CD4-positive, alpha-beta T cell treated with Interferon gamma for 1 hour (primary cell): Measurements from ENCODE around the gene MYO5A.
"Not testable (repeated sequence)": the region's sequence is repeated elsewhere in the genome, so short reads cannot be mapped to it uniquely, and the experiment has no call there.

Experiments
- DNase-seq: peaks from one replicate; pipeline ENCODE4 v3.0.0-alpha.2; 2020

Gene MYO5A

DNA sequence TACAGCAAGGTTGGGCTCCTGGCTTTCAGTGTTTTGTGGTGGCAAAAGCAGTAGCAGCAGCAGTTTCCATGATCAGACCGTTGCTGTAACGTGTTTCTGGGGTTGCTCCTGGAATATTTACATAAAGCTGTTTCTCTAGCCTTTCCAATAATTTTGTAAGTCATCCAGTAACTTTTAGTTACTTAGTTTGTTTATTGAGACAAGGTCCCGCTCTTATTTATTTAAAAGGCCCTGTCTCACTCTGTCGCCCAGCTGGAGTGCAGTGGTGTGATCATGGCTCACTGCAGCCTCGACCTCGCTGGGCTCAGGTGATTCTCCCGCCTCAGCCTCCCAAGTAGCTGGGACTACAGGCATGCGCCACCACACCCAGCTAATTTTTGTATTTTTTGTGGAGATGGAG, 8.8 kb upstream of the MYO5A start:
- DNase-seq, result no peak

DNA sequence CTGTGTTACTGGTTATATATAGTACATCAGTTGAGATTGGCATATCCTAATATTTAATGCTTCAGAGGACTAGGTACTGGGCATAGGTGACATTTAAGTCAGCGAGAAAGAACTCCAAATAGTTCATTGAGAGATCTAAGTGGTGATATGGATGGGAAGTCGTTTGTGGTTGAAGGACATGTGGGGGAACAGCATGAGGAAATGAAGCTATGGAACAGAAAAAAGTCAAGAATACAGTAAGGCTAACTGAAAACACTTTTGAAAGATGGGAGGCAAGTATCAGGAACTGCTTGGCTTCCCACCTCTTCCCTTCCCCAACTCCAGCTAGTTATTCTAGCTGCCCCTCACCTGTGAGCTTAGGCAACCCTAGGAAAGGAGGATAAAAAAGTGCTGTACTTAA, 3.7 kb upstream of the MYO5A start:
- DNase-seq, result no peak

DNA sequence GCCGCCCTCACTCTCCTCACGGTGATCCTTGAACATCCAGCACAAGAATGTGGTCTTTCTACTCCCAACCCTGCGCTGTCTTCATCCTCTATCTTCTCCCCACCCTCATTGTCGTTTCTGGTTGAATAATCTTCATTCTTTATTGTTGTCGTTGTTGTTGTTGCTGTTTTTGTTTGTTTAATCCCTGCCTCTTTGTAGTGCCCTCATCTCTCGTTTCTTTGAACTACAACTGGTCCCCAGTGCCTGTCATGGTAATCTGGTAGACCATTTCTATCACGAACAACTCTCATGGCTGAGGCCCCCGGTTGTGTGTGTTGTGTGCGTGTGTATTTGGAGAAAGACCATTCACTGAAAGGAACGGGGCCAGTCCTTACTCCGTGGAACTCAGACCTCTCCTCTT, 1.3 kb upstream of the MYO5A start:
- DNase-seq, result no peak

- no peak for DNase-seq
Observed at GRCh38 chr15:52529341-52529924, 753 bp upstream of the MYO5A start.

DNA sequence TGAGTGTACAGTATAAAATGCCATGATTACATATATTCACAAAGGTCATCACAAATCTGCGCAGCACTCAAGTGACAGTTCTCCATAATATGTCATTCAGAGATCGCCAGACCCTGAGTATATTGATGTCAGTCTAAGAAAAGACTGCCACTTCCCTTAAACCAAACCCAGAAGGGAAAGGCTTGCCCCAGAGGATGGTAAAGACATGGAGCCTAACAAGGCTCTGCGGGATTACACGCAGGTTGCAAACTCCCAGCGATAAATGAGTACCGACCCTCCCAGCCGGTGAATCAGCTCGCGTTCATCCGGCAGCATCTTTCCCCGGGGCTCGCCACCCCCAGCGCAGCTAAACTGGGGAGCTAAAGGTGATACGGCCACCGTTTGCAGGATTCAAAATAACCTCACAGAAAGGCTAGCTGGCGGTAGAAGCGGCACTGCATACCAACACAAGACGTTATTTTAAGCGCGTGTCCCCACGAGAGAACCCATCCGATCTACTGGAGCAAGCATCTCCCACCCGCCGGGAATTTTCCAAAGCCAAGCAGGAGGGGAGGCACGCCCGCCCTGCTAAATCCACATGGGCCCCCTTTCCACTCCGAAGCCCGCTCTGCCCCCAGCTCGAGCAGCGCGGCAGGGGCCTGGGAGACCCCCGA, 643 bp downstream of the MYO5A start:
- no peak for DNase-seq

GRCh38 chr15:52527196-52527910, 1.3 kb downstream of the MYO5A start:
- DNase-seq, result no peak

GRCh38 chr15:52524223-52525136, 4.2 kb downstream of the MYO5A start:
- DNase-seq, result no peak

- DNase-seq, result no peak
Observed at GRCh38 chr15:52523647-52524046, 5.0 kb downstream of the MYO5A start.

GRCh38 chr15:52523192-52523591, 5.5 kb downstream of the MYO5A start:
- no peak for DNase-seq

DNA sequence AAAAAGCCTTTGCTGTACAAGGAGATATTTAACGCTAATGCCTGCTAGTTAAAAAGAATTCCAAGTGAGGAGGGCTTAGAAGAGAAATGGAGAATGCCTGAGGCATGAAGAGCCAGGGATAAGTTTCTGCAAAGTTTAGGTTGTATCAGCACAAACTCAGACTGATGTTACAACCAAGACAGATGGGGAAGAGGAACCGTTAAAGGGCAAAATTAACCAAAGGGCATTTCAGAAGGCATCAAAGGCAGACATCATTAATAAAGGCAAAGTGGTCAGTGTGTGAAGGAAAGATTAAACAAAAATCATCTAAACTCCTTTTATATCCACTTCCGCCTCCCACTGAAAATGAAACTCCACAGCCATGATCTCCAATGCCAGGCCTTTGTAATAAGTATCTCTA, 7.0 kb downstream of the MYO5A start:
- DNase-seq, result no peak

DNA sequence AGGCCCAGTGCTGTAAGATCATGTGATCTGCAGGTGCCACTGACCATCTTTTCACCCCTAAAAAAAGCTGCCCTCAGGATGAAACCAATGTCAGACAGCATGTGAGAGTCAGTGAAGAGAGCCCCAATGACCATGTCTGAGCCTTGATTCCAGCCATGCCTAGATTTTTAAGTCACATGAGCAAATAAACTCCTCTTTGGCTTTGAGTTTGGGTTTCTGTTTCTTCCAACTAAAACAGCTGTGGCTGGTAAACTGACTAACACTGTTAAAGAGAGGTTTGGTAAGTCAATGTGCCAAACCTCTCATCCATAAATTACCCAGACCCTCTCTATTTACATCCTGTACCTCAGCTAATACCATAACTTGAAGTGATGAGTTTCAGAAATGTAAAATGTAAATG, 8.3 kb downstream of the MYO5A start:
- no peak for DNase-seq

DNA sequence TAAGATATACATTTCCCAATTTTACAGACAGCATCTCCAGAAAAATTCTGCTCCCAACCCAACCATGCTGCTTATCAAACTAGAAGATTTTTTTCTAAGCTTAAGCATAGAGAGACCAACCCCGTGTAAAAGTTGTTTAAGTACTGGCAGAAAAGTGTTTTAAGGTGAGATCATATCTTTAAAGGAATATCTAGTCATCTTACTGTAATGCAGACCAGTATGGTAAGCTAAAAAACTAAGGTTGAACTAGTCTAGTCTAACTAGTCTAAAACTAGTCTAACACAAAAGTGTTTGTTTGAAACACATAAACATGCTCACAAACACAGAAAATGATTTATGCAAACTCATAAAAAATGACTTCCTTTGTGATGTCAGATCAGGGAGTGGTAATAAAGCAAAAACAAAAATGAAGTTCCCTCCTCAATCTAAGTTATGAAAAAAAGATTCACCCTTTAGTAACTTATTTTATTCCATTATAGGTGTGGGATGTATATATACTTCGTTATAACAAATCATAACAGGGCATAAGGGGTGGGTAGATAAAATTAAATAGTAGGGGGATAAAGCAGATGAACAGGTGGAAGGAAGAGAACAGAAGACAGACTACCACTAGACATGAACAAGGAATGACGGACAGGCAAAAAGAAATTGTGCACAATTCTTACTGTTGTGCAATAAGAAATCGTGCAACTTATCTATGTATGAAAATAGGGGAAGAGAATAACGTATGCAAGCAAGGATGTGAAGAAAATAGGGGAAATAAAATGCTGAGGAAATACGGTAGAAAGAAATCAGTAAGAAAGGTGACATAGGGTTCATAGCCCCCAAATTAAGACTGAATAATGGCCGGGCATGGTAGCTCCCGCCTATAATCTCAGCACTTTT, 10.0 kb downstream of the MYO5A start:
- no peak for DNase-seq

- no peak for DNase-seq
Observed at GRCh38 chr15:52517014-52517413, 11.7 kb downstream of the MYO5A start.

DNA sequence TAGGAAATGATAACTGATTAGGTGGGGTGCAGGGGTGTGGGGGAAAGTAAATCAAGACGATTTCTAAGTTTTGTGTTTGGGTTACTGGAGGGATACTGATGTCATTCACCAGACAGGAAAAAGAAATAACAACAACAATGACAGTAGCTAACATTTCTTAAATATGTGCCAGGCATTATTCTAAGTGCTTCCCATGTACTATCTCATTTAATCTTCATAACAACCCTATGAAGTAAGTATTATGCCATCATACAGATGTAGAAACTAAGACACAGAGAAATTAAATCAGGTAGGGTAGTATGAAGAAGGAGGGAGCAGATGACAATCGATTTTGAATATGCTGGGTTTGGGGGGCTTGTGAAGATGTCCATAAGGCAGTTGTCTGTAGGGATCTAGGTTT, 13.3 kb downstream of the MYO5A start:
- DNase-seq, result no peak

DNA sequence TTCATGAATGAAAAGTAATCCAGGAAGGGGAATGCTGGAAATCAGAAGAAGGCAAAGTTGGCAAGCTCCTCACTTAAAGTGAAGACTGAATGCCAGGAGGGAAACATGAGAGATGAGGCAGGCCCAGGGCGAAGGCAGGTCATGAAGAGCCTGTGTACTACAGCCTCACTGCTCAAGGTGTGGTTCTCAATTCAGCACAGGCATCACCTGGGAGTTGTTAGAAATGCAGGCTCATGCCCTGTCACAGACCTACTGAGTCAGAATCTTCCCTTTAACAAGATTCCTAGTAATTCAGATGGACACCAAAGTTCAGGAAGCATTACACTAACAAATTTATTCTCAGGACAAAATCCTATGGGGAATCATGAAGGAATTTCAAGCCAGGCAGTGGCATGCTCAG, 14.2 kb downstream of the MYO5A start:
- no peak for DNase-seq

GRCh38 chr15:52512869-52513268, 15.8 kb downstream of the MYO5A start:
- DNase-seq, result not testable (repeated sequence)

DNA sequence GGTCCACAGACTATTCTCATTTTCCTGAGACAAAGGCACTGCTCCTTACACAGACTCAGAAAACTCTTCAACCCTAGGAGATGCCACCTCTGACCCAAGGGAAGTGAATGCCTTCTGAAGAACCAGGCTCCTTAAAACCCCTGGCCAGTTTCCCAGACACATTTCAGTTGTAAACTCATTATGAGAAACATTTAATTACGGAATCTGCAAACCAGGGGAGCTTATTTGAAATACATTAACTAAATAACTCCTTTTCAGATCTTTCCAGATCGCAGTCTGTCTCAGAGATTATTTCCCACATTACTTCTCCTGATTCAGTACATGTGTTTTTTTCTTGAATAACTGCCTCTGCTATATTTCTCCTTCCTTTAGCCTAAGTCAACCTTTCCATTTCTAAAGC, 17.6 kb downstream of the MYO5A start:
- DNase-seq, result no peak

GRCh38 chr15:52509500-52510245, 19.0 kb downstream of the MYO5A start:
- DNase-seq, result no peak

DNA sequence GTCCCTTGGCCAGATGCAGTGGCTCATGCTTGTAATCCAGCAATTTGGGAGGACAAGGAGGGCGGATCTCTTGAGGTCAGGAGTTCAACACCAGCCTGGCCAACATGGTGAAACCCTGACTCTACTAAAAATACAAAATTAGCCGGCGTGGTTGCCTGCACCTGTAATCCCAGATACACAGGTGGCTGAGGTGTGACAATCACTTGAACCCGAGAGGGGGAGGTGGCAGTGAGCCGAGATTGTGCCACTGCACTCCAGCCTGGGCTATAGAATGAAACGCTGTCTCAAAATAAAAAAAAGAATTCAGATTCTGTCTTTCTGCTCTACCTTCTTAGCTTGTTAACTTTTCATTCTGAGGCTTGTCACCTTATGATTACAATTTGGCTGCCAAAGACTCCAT, 22.1 kb downstream of the MYO5A start:
- no peak for DNase-seq

- DNase-seq, result no peak
Observed at GRCh38 chr15:52505151-52505550, 23.5 kb downstream of the MYO5A start.

- no peak for DNase-seq
Observed at GRCh38 chr15:52503788-52504496, 24.7 kb downstream of the MYO5A start.
